HT-29 (cell line): Measurements from ENCODE around the gene SRA1. TPM values are rescaled to one million over a fixed set of nuclear protein-coding genes. Genes with fewer than 3 reads are reported as not detected.

Source experiments
- DNase-seq: peaks from one replicate; pipeline ENCODE4 v3.0.0-alpha.2; 2015; ENCODE audit warnings: low spot score
- small RNA-seq: library from RNA; depleted of rRNA; stranded (forward); fragments of <200 nt; gene quantifications from one replicate; pipeline ENCODE3, GENCODE V24; 2014
- total RNA-seq: library from RNA; depleted of rRNA; stranded (reverse); fragments of >200 nt; shearing (Covaris generic); gene quantifications from 2 replicates; pipeline ENCODE4 v1.2.3, GENCODE V29; 2014; rRNA removed

Gene SRA1
- total RNA-seq, 1 experiment from 2014 or later, result 53.1 TPM

GRCh38 chr5:140550147-140551079 lies 6.9 kb downstream of the SRA1 start:
- no peak for DNase-seq

DNA sequence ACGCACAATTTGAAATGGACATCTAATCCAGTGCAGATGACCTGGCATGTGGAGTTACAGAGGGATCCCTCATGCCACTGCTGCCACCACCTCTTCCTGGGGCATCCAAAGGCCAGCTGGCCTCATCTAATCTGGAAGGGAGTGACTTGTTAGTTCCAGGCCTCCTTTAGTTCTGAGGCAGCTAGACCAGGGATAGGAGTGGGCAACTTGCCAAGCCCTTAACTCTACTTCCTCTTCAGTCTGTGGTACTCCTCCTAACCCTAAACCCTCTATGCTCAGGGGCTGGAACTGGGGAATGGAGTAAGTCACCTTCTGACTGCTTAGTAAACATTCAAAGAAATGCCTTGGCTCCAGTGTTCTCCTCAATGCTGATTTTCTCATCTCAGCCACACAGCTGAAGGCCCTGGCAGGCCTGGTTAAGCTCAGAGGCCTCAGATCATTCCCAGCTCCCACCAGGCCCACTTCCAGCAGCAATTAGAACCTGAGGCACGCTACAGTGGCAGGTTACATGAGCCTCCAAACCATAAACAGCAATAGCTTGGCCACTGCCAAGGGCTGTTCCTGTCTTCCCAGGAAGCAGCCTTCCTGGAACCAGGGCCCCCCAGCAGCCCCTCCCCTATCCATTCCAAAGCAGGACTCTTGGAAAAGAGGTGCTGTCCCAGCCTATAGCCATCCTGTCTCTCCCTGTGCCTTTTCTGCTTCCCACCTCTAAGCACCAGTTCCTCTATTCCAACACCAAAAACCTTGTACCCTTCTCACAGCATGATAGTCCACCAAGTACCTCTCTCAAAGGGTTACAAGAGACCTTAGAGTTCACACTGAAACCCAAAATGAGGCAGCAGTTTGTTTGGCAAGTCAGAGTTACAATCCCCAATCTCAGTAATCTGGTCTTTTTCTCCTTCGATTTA lies 7.8 kb downstream of the SRA1 start:
- DNase-seq, result peak; percentile 75

- no peak for DNase-seq
These were observed 8.5 kb downstream of the SRA1 start for GRCh38 chr5:140548791-140549190.

DNA sequence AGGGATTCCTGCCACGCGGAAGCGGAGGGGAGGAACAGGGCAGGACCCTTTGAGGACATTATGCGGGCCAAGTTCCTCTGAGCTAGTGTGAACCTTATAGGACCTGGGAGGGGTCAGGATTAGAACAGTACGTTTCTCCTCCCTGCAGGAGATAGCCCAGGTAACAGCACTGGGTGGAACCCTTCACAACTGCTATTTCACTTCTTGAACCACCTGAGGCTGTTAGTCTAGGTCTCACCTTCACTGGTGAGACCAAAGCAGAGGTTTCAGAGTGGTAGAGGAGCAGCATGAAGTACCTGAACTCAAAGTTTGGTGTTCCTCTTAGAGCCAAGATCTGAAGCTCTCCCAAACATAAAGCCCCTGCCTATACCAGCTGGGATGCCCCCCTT lies 9.0 kb downstream of the SRA1 start:
- no peak for DNase-seq

GRCh38 chr5:140547508-140548299 lies 9.6 kb downstream of the SRA1 start, which contains the start of gene EIF4EBP3:
Gene EIF4EBP3, plus strand, starts transcription at chr5:140547662. Its CDS starts 76 bp downstream, at chr5:140547738.
- DNase-seq, result peak; percentile 99

- no peak for DNase-seq
These were observed 10.3 kb downstream of the SRA1 start for GRCh38 chr5:140546851-140547507.

DNA sequence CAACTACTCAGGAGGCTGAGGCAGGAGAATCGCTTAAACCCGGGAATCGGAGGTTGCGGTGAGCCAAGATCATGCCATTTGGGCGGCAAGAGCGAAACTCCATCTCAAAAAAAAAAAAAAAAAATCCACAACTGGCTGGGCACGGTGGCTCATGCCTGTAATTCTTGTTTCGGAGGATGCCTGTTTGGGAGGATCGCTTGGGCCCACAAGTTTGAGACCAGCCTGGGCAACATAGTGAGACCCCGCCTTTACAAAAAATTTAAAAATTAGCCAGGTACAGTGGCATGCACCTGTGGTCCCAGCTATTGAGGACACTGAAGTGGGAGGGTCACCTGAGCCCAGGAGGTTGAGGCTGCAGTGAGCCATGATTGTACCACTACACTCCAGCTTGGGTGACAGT lies 11.7 kb downstream of the SRA1 start:
- no peak for DNase-seq

DNA sequence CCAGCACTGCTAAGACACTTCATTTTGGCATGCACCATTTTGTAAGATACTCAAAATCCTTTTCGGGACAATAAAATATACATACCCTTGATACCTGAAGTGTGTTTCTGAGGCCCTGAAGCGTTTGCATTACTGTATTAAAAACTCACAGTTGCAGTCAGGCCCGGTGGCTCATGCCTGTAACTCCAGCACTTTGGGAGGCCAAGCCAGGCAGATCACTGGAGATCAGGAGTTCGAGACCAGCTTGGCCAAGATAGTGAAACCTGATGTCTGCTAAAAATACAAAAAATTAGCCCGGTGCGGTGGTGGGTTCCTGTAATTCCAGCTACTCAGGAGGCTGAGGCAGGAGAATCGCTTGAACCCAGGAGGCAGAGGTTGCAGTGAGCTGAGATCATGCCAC lies 12.3 kb downstream of the SRA1 start:
- DNase-seq, result no peak

GRCh38 chr5:140542972-140543371 lies 14.3 kb downstream of the SRA1 start:
- no peak for DNase-seq

DNA sequence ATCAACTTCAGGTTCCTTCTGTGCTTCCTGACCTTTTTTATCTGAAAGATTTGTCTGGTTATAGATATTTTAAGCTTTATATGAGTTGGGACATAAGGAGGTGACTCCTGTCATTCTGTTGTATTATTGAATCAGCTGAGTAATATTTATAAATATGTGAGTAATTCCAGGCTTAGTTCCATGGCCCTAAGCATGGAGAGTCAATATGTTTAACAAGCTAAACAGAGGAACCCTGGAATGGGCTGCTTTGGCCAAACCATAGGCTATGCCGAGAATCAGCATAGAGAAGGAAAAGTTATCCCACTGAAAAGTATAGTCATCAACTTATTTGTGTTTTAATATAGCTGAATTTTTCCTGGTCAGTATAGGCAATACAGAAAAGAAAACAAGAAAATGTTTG lies 17.0 kb downstream of the SRA1 start:
- no peak for DNase-seq

DNA sequence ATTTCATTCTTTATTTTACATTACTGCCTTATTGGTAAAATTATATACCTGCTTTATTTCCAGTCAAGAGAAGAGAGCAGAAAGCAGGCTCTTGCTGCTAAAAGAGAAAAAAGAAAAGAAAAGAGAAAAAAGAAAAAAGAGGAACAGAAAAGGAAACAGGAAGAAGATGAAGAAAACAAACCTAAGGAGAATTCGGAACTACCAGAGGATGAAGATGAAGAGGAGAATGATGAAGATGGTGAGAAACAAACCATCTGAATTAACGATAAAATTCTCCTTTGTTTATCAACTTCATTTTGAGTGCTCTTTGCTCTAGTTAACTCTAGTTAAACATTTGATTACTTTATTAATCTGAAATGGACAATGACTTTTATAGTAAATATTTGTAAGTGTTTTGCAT lies 33.3 kb downstream of the SRA1 start:
- no peak for DNase-seq

- DNase-seq, result no peak
These were observed 44.1 kb downstream of the SRA1 start for GRCh38 chr5:140513124-140513523.

- no peak for DNase-seq
These were observed 47.4 kb downstream of the SRA1 start for GRCh38 chr5:140509898-140510297.

GRCh38 chr5:140502834-140503233 lies 54.4 kb downstream of the SRA1 start:
- no peak for DNase-seq

Small RNA genes within 50 kb of the gene (small RNA-seq; reads per million reads assigned to genes)
- gene RF00279, result 1.8 reads per million, percentile 61 among the genes with 10 or more reads in this experiment
- not detected for gene RF00443

Other genes with a start within 250 kb of the SRA1 start
- 40.9 and 46.3 TPM in 2 replicates for gene HBEGF, start 210.9 kb downstream of the SRA1 start, total RNA-seq
- 0.08 and 0.86 TPM in 2 replicates for gene SLC4A9, start 197.3 kb downstream of the SRA1 start, total RNA-seq
- gene ANKHD1, start 155.6 kb downstream of the SRA1 start, total RNA-seq, result 68.9 and 74.6 TPM in 2 replicates
- gene EIF4EBP3, start 9.8 kb downstream of the SRA1 start, total RNA-seq, result 3.0 and 6.5 TPM in 2 replicates
- gene APBB3, start 7.1 kb upstream of the SRA1 start, total RNA-seq, result 12.1 and 19.5 TPM in 2 replicates
- gene SLC35A4, start 7.4 kb upstream of the SRA1 start, total RNA-seq, result 29.9 and 30.2 TPM in 2 replicates
- 8.0 and 12.2 TPM in 2 replicates for gene CD14, start 75.7 kb upstream of the SRA1 start, total RNA-seq
- 39.5 and 52.2 TPM in 2 replicates for gene TMCO6, start 82.0 kb upstream of the SRA1 start, total RNA-seq
- gene NDUFA2, start 90.2 kb upstream of the SRA1 start, total RNA-seq, result 112 and 134 TPM in 2 replicates
- 48.3 and 62.7 TPM in 2 replicates for gene IK, start 90.4 kb upstream of the SRA1 start, total RNA-seq
- 39.1 and 45.8 TPM in 2 replicates for gene WDR55, start 107.4 kb upstream of the SRA1 start, total RNA-seq
- 2.7 and 2.9 TPM in 2 replicates for gene DND1, start 116.1 kb upstream of the SRA1 start, total RNA-seq
- gene HARS1, start 133.9 kb upstream of the SRA1 start, total RNA-seq, result 70.2 and 70.8 TPM in 2 replicates
- 20.4 and 24.0 TPM in 2 replicates for gene HARS2, start 134.0 kb upstream of the SRA1 start, total RNA-seq
- gene ZMAT2, start 143.0 kb upstream of the SRA1 start, total RNA-seq, result 26.8 and 29.3 TPM in 2 replicates
- not detected in 2 replicates for gene PCDHA1, start 228.7 kb upstream of the SRA1 start, total RNA-seq
- 0.05 TPM in 1 of 2 replicates, not detected in the other for gene PCDHA2, start 237.4 kb upstream of the SRA1 start, total RNA-seq
- not detected in 2 replicates for gene PCDHA3, start 243.6 kb upstream of the SRA1 start, total RNA-seq
- not detected in 2 replicates for gene PCDHA4, start 249.6 kb upstream of the SRA1 start, total RNA-seq